Measurements from ENCODE around the gene GRIA3.

DNA sequence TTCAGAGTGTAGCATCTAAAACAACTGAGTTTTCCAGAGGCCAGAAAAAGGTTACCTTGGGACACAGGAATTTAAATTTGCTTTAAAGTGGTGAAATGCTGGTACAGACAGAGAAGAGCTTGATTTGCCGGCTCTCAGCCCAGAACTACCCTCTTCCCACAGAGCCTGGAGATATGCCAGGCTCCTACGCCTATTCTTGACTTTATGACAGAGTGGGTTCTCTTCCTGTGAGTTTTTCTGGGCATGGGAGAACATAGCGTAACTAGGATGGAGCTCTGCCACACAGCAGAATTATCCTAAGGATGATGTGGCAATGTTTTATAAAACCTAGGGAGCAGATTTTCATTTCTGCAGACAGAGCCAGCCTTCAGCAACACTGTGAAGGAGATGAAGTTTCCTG, 241.8 kb downstream of the GRIA3 start:
- TF ChIP-seq EP300 (IDR thresholded peaks at IDR 0.05) = no peak
- TF ChIP-seq, protein P1, sequence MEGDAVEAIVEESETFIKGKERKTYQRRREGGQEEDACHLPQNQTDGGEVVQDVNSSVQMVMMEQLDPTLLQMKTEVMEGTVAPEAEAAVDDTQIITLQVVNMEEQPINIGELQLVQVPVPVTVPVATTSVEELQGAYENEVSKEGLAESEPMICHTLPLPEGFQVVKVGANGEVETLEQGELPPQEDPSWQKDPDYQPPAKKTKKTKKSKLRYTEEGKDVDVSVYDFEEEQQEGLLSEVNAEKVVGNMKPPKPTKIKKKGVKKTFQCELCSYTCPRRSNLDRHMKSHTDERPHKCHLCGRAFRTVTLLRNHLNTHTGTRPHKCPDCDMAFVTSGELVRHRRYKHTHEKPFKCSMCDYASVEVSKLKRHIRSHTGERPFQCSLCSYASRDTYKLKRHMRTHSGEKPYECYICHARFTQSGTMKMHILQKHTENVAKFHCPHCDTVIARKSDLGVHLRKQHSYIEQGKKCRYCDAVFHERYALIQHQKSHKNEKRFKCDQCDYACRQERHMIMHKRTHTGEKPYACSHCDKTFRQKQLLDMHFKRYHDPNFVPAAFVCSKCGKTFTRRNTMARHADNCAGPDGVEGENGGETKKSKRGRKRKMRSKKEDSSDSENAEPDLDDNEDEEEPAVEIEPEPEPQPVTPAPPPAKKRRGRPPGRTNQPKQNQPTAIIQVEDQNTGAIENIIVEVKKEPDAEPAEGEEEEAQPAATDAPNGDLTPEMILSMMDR (IDR thresholded peaks at IDR 0.05) = no peak
- no peak for TF ChIP-seq POLR2A (IDR thresholded peaks at IDR 0.05)

Data from sigmoid colon (tissue), 4 donors.